H1 (cell line): ENCODE data around the gene PRKCZ. TPM values are rescaled to one million over a fixed set of nuclear protein-coding genes. Genes with fewer than 3 reads are reported as not detected.

Experiments used
- CTCF ChIA-PET: fragments of 300-600 bp; sonication (Branson Sonifier 250); formaldehyde crosslinking; loops from one replicate; lab custom pipeline; 2021; ENCODE audit not compliant: partially characterized antibody; lab: Charles Lee
- POLR2A ChIA-PET: fragments of 300-600 bp; sonication (Branson Sonifier 250); formaldehyde crosslinking; loops from one replicate; lab custom pipeline; 2021; ENCODE audit warnings: inconsistent platforms; ENCODE audit not compliant: partially characterized antibody; lab: Charles Lee
- DNase-seq, 2 experiments: peaks; one replicate each; pipeline versions ENCODE4 v3.0.0 to v3.0.0-alpha.2; 2010 to 2022; ENCODE audit warnings: low spot score in 2 of 2, low read depth in 1 of 2, mixed read lengths in 1 of 2
- FAIRE-seq: peaks from 2 replicates; lab custom pipeline; 2011; peaks lifted over from hg19 to GRCh38; lab: Jason Lieb, UNC
- H2AFZ ChIP-seq: 2 replicates; pipeline ENCODE4 v1.8.1; 2012; ENCODE audit warnings: low read length, inconsistent platforms
- H2AK5ac ChIP-seq: 2 replicates; pipeline ENCODE4 v1.6.1; 2013; ENCODE audit warnings: low read depth, low read length
- H2BK120ac ChIP-seq: replicated peaks from 2 replicates; pipeline ENCODE3; 2013; ENCODE audit warnings: low read depth, low read length, inconsistent platforms
- H2BK12ac ChIP-seq: 2 replicates; pipeline ENCODE4 v1.6.1; 2013; ENCODE audit warnings: low read depth, low read length
- H2BK15ac ChIP-seq: 2 replicates; pipeline ENCODE4 v1.6.1; 2013; ENCODE audit warnings: low read length
- H2BK20ac ChIP-seq: 2 replicates; pipeline ENCODE4 v1.6.1; 2013; ENCODE audit warnings: low read length
- H2BK5ac ChIP-seq: 2 replicates; pipeline ENCODE4 v1.6.1; 2013; ENCODE audit warnings: low read depth, low read length
- H3K14ac ChIP-seq: 2 replicates; pipeline ENCODE4 v1.6.1; 2013; ENCODE audit warnings: inconsistent platforms; ENCODE audit not compliant: insufficient read length
- H3K18ac ChIP-seq: 2 replicates; pipeline ENCODE4 v1.6.1; 2013; ENCODE audit warnings: low read length; ENCODE audit errors: extremely low read depth
- H3K23ac ChIP-seq: 2 replicates; pipeline ENCODE4 v1.6.1; 2013; ENCODE audit warnings: inconsistent platforms; ENCODE audit not compliant: insufficient read length
- H3K23me2 ChIP-seq: 2 replicates; pipeline ENCODE4 v1.6.1; 2013; ENCODE audit warnings: low read depth, low read length
- H3K27ac ChIP-seq: 2 replicates; pipeline ENCODE4 v1.6.1; 2011; ENCODE audit warnings: low read depth, low read length, inconsistent platforms
- H3K27me3 ChIP-seq, 4 experiments: replicated peaks in 1 of 4; 1 replicate in 1 of 4; 2 replicates in 3 of 4; pipeline versions ENCODE4 v1.6.1 to v1.8.1; 2011 to 2013; ENCODE audit warnings: low read length in 3 of 4, mild to moderate bottlenecking in 3 of 4, inconsistent platforms in 2 of 4, mixed read lengths in 2 of 4, moderate library complexity in 1 of 4; ENCODE audit not compliant: control insufficient read depth in 3 of 4, insufficient read depth in 3 of 4; ENCODE audit errors: extremely low read depth in 1 of 4
- H3K36me3 ChIP-seq, 4 experiments: 2 replicates each; pipeline versions ENCODE4 v1.6.1 to v1.8.1; 2011 to 2013; ENCODE audit warnings: mild to moderate bottlenecking in 4 of 4, low read length in 3 of 4, moderate library complexity in 2 of 4, control low read depth in 1 of 4, inconsistent platforms in 1 of 4; ENCODE audit not compliant: insufficient read depth in 4 of 4, control insufficient read depth in 2 of 4
- H3K4ac ChIP-seq: replicated peaks from 2 replicates; pipeline ENCODE3; 2013; ENCODE audit warnings: low read length, low read depth, mixed read lengths, inconsistent platforms; ENCODE audit not compliant: insufficient read length
- H3K4me1 ChIP-seq, 4 experiments: replicated peaks in 1 of 4; 1 replicate in 1 of 4; 2 replicates in 3 of 4; pipeline versions ENCODE4 v1.6.1 to v1.8.1; 2011 to 2013; ENCODE audit warnings: low read length in 3 of 4, inconsistent platforms in 2 of 4, mixed read lengths in 1 of 4; ENCODE audit not compliant: insufficient read depth in 4 of 4, control insufficient read depth in 3 of 4
- H3K4me2 ChIP-seq, 2 experiments: 2 replicates each; pipeline versions ENCODE4 v1.6.1 to v1.8.1; 2011 to 2013; ENCODE audit warnings: low read depth in 2 of 2, low read length in 2 of 2, control low read depth in 1 of 2, inconsistent platforms in 1 of 2, mild to moderate bottlenecking in 1 of 2; ENCODE audit not compliant: insufficient read depth in 1 of 2
- H3K4me3 ChIP-seq, 4 experiments: fragments of 200-600, 300-600 bp in 1 of 4; sonication (generic), shearing (Covaris generic), sonication (Bioruptor Twin) in 1 of 4; 2 replicates each; pipeline versions ENCODE4 v1.5.1 to v1.8.1; 2011 to 2016; ENCODE audit warnings: low read length in 4 of 4, low read depth in 3 of 4, control low read depth in 2 of 4, inconsistent platforms in 2 of 4, mild to moderate bottlenecking in 2 of 4, mixed read lengths in 1 of 4, moderate library complexity in 1 of 4; ENCODE audit not compliant: insufficient read depth in 2 of 4; ENCODE audit errors: extremely low read depth in 1 of 4
- H3K56ac ChIP-seq: replicated peaks from 2 replicates; pipeline ENCODE3; 2013; ENCODE audit warnings: low read depth, mild to moderate bottlenecking, mixed read lengths, low read length, inconsistent platforms; ENCODE audit not compliant: insufficient read length
- H3K79me1 ChIP-seq: 2 replicates; pipeline ENCODE4 v1.6.1; 2013; ENCODE audit warnings: low read depth, low read length, control low read depth
- H3K79me2 ChIP-seq, 2 experiments: 2 replicates each; pipeline versions ENCODE4 v1.6.1 to v1.8.1; 2012 to 2013; ENCODE audit warnings: low read length in 2 of 2, mild to moderate bottlenecking in 2 of 2, inconsistent platforms in 1 of 2; ENCODE audit not compliant: insufficient read depth in 2 of 2, control insufficient read depth in 1 of 2
- H3K9ac ChIP-seq, 4 experiments: replicated peaks in 1 of 4; 1 replicate in 1 of 4; 2 replicates in 3 of 4; pipeline versions ENCODE4 v1.6.1 to v1.8.1; 2011 to 2013; ENCODE audit warnings: low read depth in 3 of 4, low read length in 3 of 4, control low read depth in 2 of 4, mild to moderate bottlenecking in 2 of 4, moderate library complexity in 2 of 4, inconsistent platforms in 1 of 4; ENCODE audit errors: extremely low read depth in 1 of 4
- H3K9me3 ChIP-seq, 2 experiments: 2 replicates each; pipeline versions ENCODE4 v1.6.1 to v1.8.1; 2012 to 2013; ENCODE audit warnings: mild to moderate bottlenecking in 2 of 2, moderate library complexity in 2 of 2, control low read depth in 1 of 2, inconsistent platforms in 1 of 2, low read depth in 1 of 2, low read length in 1 of 2, mixed read lengths in 1 of 2; ENCODE audit not compliant: insufficient read depth in 2 of 2
- H4K20me1 ChIP-seq, 2 experiments: replicated peaks in 1 of 2; 2 replicates each; pipeline versions ENCODE3 to v1.8.1; 2011 to 2013; ENCODE audit warnings: inconsistent platforms in 2 of 2, low read length in 2 of 2, mild to moderate bottlenecking in 1 of 2; ENCODE audit not compliant: insufficient read depth in 2 of 2, control insufficient read depth in 1 of 2
- H4K5ac ChIP-seq: 2 replicates; pipeline ENCODE4 v1.6.1; 2013; ENCODE audit warnings: low read length, low read depth, mixed read lengths, inconsistent platforms; ENCODE audit not compliant: insufficient read length
- H4K8ac ChIP-seq: 2 replicates; pipeline ENCODE4 v1.8.0; 2013; ENCODE audit warnings: mild to moderate bottlenecking, moderate library complexity, low read length, inconsistent platforms; ENCODE audit not compliant: insufficient read depth; ENCODE audit errors: extremely low read depth
- H4K91ac ChIP-seq: replicated peaks from 2 replicates; pipeline ENCODE3; 2013; ENCODE audit warnings: low read length, mixed read lengths, inconsistent platforms; ENCODE audit not compliant: insufficient read length
- BCL11A ChIP-seq, 2 experiments: IDR thresholded peaks; one replicate each; pipeline ENCODE4 v1.6.1; 2011; ENCODE audit warnings: low read depth in 2 of 2, low read length in 2 of 2, mild to moderate bottlenecking in 2 of 2
- CBX8 ChIP-seq: fragments of 300-800, 300-1000 bp; sonication (generic); IDR thresholded peaks from 2 replicates; pipeline ENCODE4 v1.7.1; 2016; ENCODE audit warnings: low read depth, low read length, borderline replicate concordance
- CEBPB ChIP-seq: IDR thresholded peaks from 2 replicates; pipeline ENCODE4 v1.6.1; 2012; ENCODE audit warnings: low read depth, low read length
- CTBP2 ChIP-seq: IDR thresholded peaks from 2 replicates; pipeline ENCODE4 v1.7.0; 2011; ENCODE audit warnings: borderline replicate concordance, mild to moderate bottlenecking, moderate library complexity, mixed read lengths, low read length; ENCODE audit not compliant: insufficient read depth, insufficient read length
- GTF2F1 ChIP-seq: IDR thresholded peaks from 2 replicates; pipeline ENCODE4 v1.6.1; 2012; ENCODE audit warnings: low read depth, low read length, improper control_type of control experiment, borderline replicate concordance
- HDAC6 ChIP-seq: IDR thresholded peaks from one replicate; pipeline ENCODE4 v1.7.1; 2012; ENCODE audit warnings: low read depth, mild to moderate bottlenecking, inconsistent platforms, low read length, moderate library complexity
- JUN ChIP-seq: IDR thresholded peaks from 2 replicates; pipeline ENCODE4 v1.6.1; 2011; ENCODE audit warnings: low read depth, mild to moderate bottlenecking, improper control_type of control experiment, low read length
- KDM1A ChIP-seq: fragments of 200-600, 300-600 bp; sonication (generic); IDR thresholded peaks from 2 replicates; pipeline ENCODE4 v1.7.1; 2016; ENCODE audit warnings: mild to moderate bottlenecking, low read length, borderline replicate concordance
- KDM4A ChIP-seq: IDR thresholded peaks from one replicate; pipeline ENCODE4 v1.7.1; 2012; ENCODE audit warnings: low read depth, mild to moderate bottlenecking, moderate library complexity, low read length, inconsistent platforms; ENCODE audit not compliant: severe bottlenecking
- POLR2A ChIP-seq, 2 experiments: IDR thresholded peaks; 1 replicate in 1 of 2; 2 replicates in 1 of 2; pipeline ENCODE4 v1.6.1; 2011; ENCODE audit warnings: low read depth in 2 of 2, low read length in 2 of 2, mild to moderate bottlenecking in 2 of 2; ENCODE audit errors: control extremely low read depth in 1 of 2
- SIRT6 ChIP-seq: IDR thresholded peaks from one replicate; pipeline ENCODE4 v1.7.1; 2012; ENCODE audit warnings: low read length, inconsistent platforms
- SIX5 ChIP-seq: IDR thresholded peaks from 2 replicates; pipeline ENCODE4 v1.6.1; 2011; ENCODE audit warnings: mild to moderate bottlenecking, low read depth, low read length
- SP4 ChIP-seq: IDR thresholded peaks from 2 replicates; pipeline ENCODE4 v1.6.1; 2012; ENCODE audit warnings: low read length, inconsistent platforms
- SRF ChIP-seq: IDR thresholded peaks from 2 replicates; pipeline ENCODE4 v1.6.1; 2011; ENCODE audit warnings: mild to moderate bottlenecking, low read depth, low read length, moderate library complexity
- YY1 ChIP-seq: IDR thresholded peaks from 2 replicates; pipeline ENCODE4 v1.6.1; 2011; ENCODE audit warnings: low read depth, mild to moderate bottlenecking, low read length
- WGBS, 2 experiments: shearing (Covaris generic) in 1 of 2; methylation state at CpG; one replicate each; pipeline versions ENCODE4 v1.1.6 to v1.1.7; 2013 to 2015; ENCODE audit warnings: low lambda C conversion rate in 2 of 2, mixed read lengths in 2 of 2, inconsistent platforms in 1 of 2, low coverage in 1 of 2, missing lambda C conversion rate in 1 of 2; ENCODE audit not compliant: insufficient replicate concordance in 2 of 2, insufficient coverage in 1 of 2, insufficient read length in 1 of 2; ENCODE audit errors: extremely low coverage in 1 of 2, missing lambda C conversion rate in 1 of 2; 5-methylcytosine and 5-hydroxymethylcytosine counted together
- polyA plus RNA-seq, 7 experiments: library from polyadenylated mRNA; depleted of rRNA in 3 of 7; stranded (reverse) in 5 of 7; unstranded in 2 of 7; fragments of >200 nt in 5 of 7; fragments of 200-250 nt in 2 of 7; gene quantifications; 1 replicate in 5 of 7; 2 replicates in 1 of 7; 4 replicates in 1 of 7; pipeline versions ENCODE4 v1.2.1 to v1.2.3, GENCODE V29; 2011 to 2013; ENCODE audit warnings: missing spikeins in 2 of 7, mixed read lengths in 2 of 7
- total RNA-seq: library from RNA; stranded (reverse); fragmentation: NEBNext Ultra II Directional; extraction: Animal tissue kit (Norgen Biotek cat#: 25700); gene quantifications from 2 replicates; pipeline ENCODE4 v1.2.1, GENCODE V29; 2021

Gene PRKCZ
- total and polyA plus RNA-seq, 2 of the 8 experiments (the other 6 are each of a cell fraction or from before 2014, with no cell fraction given): 37.4 to 45.1 TPM

- peaks cover 0 to 6% of the 10 kb centered on the region in 2 experiments; a peak in 1 of 4 replicates for H3K79me2 ChIP-seq
- POLR2A ChIA-PET: no interaction called here
- no peak overlapping the region for H3K23ac ChIP-seq
- no peak overlapping the region for H4K91ac ChIP-seq
- H2BK20ac ChIP-seq: no peak overlapping the region
- no peaks in the 10 kb centered on the region for H3K4me1 ChIP-seq
- no peak overlapping the region for H2BK5ac ChIP-seq
- no peak overlapping the region for H3K4me2 ChIP-seq
- peaks cover 7% of the 10 kb centered on the region; the same call in 1 of the 2 replicates for H3K79me1 ChIP-seq
- no peak for FAIRE-seq
- H3K18ac ChIP-seq: no peak overlapping the region
- WGBS, 2 experiments: 93% methylated on average over 27 of the region's 35 CpGs; no CpG with 5 or more reads in 1 of the 2 experiments
- H4K20me1 ChIP-seq: peaks cover 0 to 10% of the 10 kb centered on the region in 2 experiments
- H3K14ac ChIP-seq: no peak overlapping the region
- DNase-seq: no peak
- CTCF ChIA-PET: interaction anchor here (0.6 to 1.8 kb wide), 6 partner anchors 10 to 115 kb away, joined by 3 to 8 read pairs (median 3); no protein-coding TSS in a partner anchor
- H3K27me3 ChIP-seq: no peaks in the 10 kb centered on the region
- H3K9ac ChIP-seq: no peak overlapping the region
- H3K23me2 ChIP-seq: no peaks in the 10 kb centered on the region
- no peak overlapping the region for H3K4ac ChIP-seq
- peaks cover 3 to 24% (median 18%) of the 10 kb centered on the region in 4 experiments; a peak in 5 of 8 replicates for H3K36me3 ChIP-seq
- no peak overlapping the region for H2AFZ ChIP-seq
- no peak overlapping the region for H4K5ac ChIP-seq
- no peak overlapping the region for H2BK12ac ChIP-seq
- no peak overlapping the region for H4K8ac ChIP-seq
- H3K4me3 ChIP-seq: no peak overlapping the region
- H2AK5ac ChIP-seq: no peak overlapping the region
- H3K9me3 ChIP-seq: no peaks in the 10 kb centered on the region
- no peak overlapping the region for H2BK15ac ChIP-seq
- H3K27ac ChIP-seq: no peak overlapping the region
- H3K56ac ChIP-seq: no peak overlapping the region
- H2BK120ac ChIP-seq: no peak overlapping the region
- TF ChIP-seq SIX5: no peak
- TF ChIP-seq HDAC6: no peak
- no peak for TF ChIP-seq CBX8
- no peak for TF ChIP-seq CTBP2
- TF ChIP-seq YY1: no peak
- TF ChIP-seq SIRT6: no peak
- no peak for TF ChIP-seq GTF2F1
- TF ChIP-seq JUN: no peak
- no peak for TF ChIP-seq KDM4A
- no peak for TF ChIP-seq POLR2A (IDR thresholded peaks at IDR 0.05; ENCODE audit: control extremely low read depth in 1 of 2, low read depth in 2 of 2, low read length in 2 of 2)
- TF ChIP-seq KDM1A: no peak
- TF ChIP-seq SP4: no peak
- no peak for TF ChIP-seq SRF
- TF ChIP-seq CEBPB: no peak
- no peak for TF ChIP-seq BCL11A (IDR thresholded peaks at IDR 0.05; ENCODE audit: low read depth in 2 of 2, low read length in 2 of 2)
Observed at GRCh38 chr1:2059290-2059953, 9.2 kb downstream of the PRKCZ start.
